PC-3 (cell line): ENCODE data around the gene RNF11.

ENCODE experiments used
- CTCF ChIP-seq: fragments of 300-600 bp; sonication (generic); conservative IDR thresholded peaks from 2 replicates; pipeline ENCODE4 v1.5.1; 2017; ENCODE audit warnings: antibody characterized with exemption, low read depth, mild to moderate bottlenecking, low read length
- EZH2 ChIP-seq: fragments of 300-600 bp; sonication (generic); IDR thresholded peaks from one replicate; pipeline ENCODE4 v1.6.1; 2017; ENCODE audit warnings: antibody characterized with exemption, mild to moderate bottlenecking, low read length; ENCODE audit not compliant: unreplicated experiment
- EZH2phosphoT487 ChIP-seq: fragments of 300-600 bp; sonication (generic); IDR thresholded peaks from 2 replicates; pipeline ENCODE4 v1.6.1; 2018; ENCODE audit warnings: mild to moderate bottlenecking, antibody characterized with exemption, low read length, borderline replicate concordance

- TF ChIP-seq CTCF (no peak), EZH2 (no peak), EZH2phosphoT487 (no peak)
Observed at GRCh38 chr1:51249445-51249844, 13.4 kb downstream of the RNF11 start.
